Parathyroid adenoma (tissue), 2 donors: Measurements from ENCODE around the gene SFTPD.
A peak's percentile ranks its signal among the peaks of the same experiment; 100 is the strongest.

Experiments used
- H2AFZ ChIP-seq: fragments of 300-600 bp; sonication (generic); one replicate; pipeline ENCODE4 v1.7.0; 2017; ENCODE audit warnings: antibody characterized with exemption, mild to moderate bottlenecking
- H3K27ac ChIP-seq: fragments of 300-600 bp; sonication (generic); one replicate; pipeline ENCODE4 v1.7.0; 2017
- H3K27me3 ChIP-seq: fragments of 300-600 bp; sonication (generic); one replicate; pipeline ENCODE4 v1.7.0; 2017; ENCODE audit warnings: low read length; ENCODE audit not compliant: control insufficient read depth, insufficient read depth
- H3K36me3 ChIP-seq: fragments of 300-600 bp; sonication (generic); one replicate; pipeline ENCODE4 v1.7.0; 2017; ENCODE audit warnings: low read length; ENCODE audit not compliant: control insufficient read depth, insufficient read depth
- H3K4me1 ChIP-seq: fragments of 300-600 bp; sonication (generic); one replicate; pipeline ENCODE4 v1.7.0; 2017; ENCODE audit warnings: control low read depth
- H3K4me2 ChIP-seq: fragments of 300-600 bp; sonication (generic); one replicate; pipeline ENCODE4 v1.7.0; 2017; ENCODE audit warnings: low read length
- H3K4me3 ChIP-seq: fragments of 300-600 bp; sonication (generic); one replicate; pipeline ENCODE4 v1.7.0; 2017; ENCODE audit warnings: low read depth, low read length
- H3K79me2 ChIP-seq: fragments of 300-600 bp; sonication (generic); one replicate; pipeline ENCODE4 v1.7.0; 2017; ENCODE audit warnings: control low read depth
- H3K9ac ChIP-seq: fragments of 300-600 bp; sonication (generic); one replicate; pipeline ENCODE4 v1.7.0; 2017; ENCODE audit warnings: mild to moderate bottlenecking
- H3K9me3 ChIP-seq: fragments of 300-600 bp; sonication (generic); one replicate; pipeline ENCODE4 v1.7.0; 2017; ENCODE audit warnings: low read length; ENCODE audit not compliant: control insufficient read depth
- CTCF ChIP-seq: fragments of 300-600 bp; sonication (generic); IDR thresholded peaks from one replicate; pipeline ENCODE4 v1.7.0; 2017; ENCODE audit warnings: antibody characterized with exemption, mild to moderate bottlenecking
- donor health status: primary hyperparathyroidism.

Gene SFTPD

DNA sequence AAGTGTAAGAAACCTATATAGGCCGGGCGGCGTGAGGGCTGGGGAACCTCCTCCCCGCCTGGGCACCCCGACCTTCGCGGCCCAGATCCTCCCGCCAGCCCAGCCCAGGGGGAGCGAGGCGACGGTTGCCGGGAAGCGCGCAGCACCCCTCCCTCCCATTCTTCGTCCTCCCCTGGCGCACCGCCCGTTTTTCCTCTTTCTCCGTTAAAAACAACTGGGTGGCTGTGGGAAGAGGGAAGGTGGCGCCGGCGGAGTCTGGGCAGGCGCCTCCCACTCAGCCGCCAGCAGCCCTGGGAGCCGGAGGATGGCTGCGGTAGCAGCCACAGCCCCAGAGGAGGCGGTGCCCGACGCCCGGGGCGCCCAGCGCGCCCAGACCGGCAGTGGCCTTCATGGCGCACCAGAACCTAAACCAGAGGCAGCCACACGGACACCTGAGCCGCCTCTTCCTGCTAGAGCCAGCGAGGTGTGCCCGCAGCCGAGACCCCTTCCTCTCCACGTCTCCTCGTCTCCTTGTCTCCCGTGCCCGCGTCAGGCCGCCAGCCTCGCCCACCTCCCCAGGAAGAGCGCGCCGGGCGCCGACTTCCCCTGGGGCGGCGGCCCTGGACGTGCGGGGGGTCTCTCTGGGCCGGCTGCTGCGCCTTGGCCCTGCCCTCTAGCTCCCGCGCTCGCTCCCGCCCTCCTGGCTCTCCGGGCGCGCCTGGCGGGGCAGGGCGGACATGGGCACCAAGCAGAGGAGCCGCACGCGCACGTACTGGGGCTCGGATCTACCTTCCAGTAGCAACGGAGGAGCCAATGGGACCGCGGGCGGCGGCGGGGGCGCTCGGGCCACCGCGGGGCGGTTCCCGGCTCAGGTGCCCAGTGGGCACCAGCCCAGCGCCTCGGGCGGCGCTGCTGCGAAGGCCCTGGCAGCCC lies 32.8 kb upstream of the SFTPD start:
- Histone ChIP-seq H3K9me3 (no peaks in the 10 kb centered on the region), H3K36me3 (no peaks in the 10 kb centered on the region), H3K4me1 (peaks cover 14% of the 10 kb centered on the region), H3K27ac (peak overlapping the region; percentile 99), H3K9ac (peak overlapping the region; percentile 81), H3K27me3 (no peaks in the 10 kb centered on the region), H3K4me3 (peak overlapping the region; percentile 73), H3K4me2 (peak overlapping the region; percentile 92), H2AFZ (peak overlapping the region; percentile 99), H3K79me2 (no peaks in the 10 kb centered on the region)
- TF ChIP-seq CTCF: peak; percentile 36

GRCh38 chr10:79980711-79981110 lies 31.8 kb upstream of the SFTPD start:
- Histone ChIP-seq H3K4me1 (peaks cover 14% of the 10 kb centered on the region), H3K27me3 (no peaks in the 10 kb centered on the region), H3K27ac (peak overlapping the region; percentile 99), H3K36me3 (no peaks in the 10 kb centered on the region), H2AFZ (peak overlapping the region; percentile 99), H3K79me2 (no peaks in the 10 kb centered on the region), H3K4me3 (peak overlapping the region; percentile 73), H3K9me3 (no peaks in the 10 kb centered on the region), H3K9ac (no peak overlapping the region), H3K4me2 (no peak overlapping the region)
- no peak for TF ChIP-seq CTCF

DNA sequence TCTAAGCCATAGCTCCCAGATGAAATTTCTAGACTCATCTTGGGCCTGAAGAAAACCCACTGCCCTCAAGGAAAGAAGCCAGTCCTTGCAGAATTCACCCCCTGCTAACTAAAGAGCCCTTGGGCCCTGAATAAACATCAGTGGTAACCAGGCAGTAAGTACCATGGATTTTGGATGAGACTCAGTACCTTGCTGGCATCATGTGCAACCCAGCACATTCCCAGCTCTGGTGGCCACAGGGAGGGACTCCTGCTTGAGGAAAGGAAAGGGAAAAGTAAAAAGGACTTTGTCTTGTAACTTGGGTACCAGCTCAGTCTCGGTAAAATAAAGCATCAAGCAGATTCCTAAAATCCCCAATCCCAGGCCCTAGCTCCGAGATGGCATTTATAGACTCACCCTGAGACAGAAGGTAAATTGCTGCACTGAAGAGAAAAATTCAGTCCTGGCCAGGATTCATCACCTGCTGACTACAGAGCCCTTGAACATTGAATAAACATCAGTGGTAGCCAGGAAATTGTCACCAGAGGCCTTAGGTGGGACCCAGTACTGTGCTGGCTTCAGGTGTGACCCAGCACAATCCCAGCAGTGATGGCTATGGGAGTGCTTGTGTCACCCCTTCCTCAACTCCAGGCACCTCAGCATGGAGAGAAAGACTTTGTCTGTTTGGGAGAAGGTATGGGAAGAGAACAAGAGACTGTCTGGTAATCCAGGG lies 31.2 kb upstream of the SFTPD start:
- H3K4me2 ChIP-seq: no peak overlapping the region
- H3K79me2 ChIP-seq: no peaks in the 10 kb centered on the region
- peaks cover 14% of the 10 kb centered on the region for H3K4me1 ChIP-seq
- no peak for TF ChIP-seq CTCF
- no peak overlapping the region for H3K4me3 ChIP-seq
- H3K9ac ChIP-seq: no peak overlapping the region
- H3K27me3 ChIP-seq: no peaks in the 10 kb centered on the region
- peak overlapping the region; percentile 99 for H3K27ac ChIP-seq
- no peaks in the 10 kb centered on the region for H3K36me3 ChIP-seq
- H3K9me3 ChIP-seq: no peaks in the 10 kb centered on the region
- H2AFZ ChIP-seq: peak overlapping the region; percentile 99

DNA sequence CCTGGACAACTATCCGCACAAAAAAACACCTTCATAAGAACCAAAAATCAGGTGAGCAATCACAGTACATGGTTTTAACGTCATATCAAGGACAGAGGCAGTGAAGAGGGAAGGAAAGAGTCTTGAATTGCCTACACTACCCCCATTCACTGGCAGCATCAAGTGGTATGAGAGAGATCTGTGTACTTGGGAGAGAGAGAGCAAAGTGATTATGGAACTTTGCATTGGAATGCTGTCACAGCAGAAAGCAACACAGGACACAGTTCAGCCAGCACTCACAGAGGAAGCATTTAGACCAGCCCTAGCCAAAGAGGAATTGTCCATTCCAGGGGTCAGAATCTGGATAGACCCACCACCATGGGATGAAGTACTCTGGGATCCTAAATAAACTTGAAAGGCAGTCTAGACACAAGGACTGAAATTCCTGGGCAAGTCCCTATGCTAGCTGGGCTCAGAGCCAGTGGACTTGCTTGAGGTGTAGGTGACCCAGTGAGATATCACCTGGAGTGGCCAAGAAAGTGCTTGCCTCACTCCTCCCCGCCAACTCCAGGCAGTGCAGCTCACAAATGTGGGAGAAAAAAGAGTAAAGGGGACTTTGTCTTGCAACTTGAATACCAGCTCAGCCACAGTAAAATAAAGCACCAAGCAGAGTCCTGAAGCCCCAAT lies 30.5 kb upstream of the SFTPD start:
- Histone ChIP-seq H3K4me3 (no peak overlapping the region), H3K4me2 (no peak overlapping the region), H3K27me3 (no peaks in the 10 kb centered on the region), H2AFZ (no peak overlapping the region), H3K27ac (peak overlapping the region; percentile 99), H3K79me2 (no peaks in the 10 kb centered on the region), H3K9me3 (no peaks in the 10 kb centered on the region), H3K36me3 (no peaks in the 10 kb centered on the region), H3K4me1 (peaks cover 14% of the 10 kb centered on the region), H3K9ac (no peak overlapping the region)
- no peak for TF ChIP-seq CTCF
